HFFc6 (cell line): Measurements from ENCODE around the gene HAL. TPM values are rescaled to one million over a fixed set of nuclear protein-coding genes. Genes with fewer than 3 reads are reported as not detected.

Source experiments
- DNase-seq: peaks from one replicate; pipeline ENCODE4 v3.0.0-alpha.2; 2018
- H3K27ac Mint-ChIP-seq: 2 replicates; pipeline ENCODE4 v1.8.0; 2020; ENCODE audit warnings: mild to moderate bottlenecking, mixed read lengths
- H3K27me3 Mint-ChIP-seq: 2 replicates; pipeline ENCODE4 v1.8.0; 2021; ENCODE audit warnings: mild to moderate bottlenecking, moderate library complexity, mixed read lengths; ENCODE audit not compliant: insufficient read depth
- H3K36me3 Mint-ChIP-seq: 2 replicates; pipeline ENCODE4 v1.8.0; 2021; ENCODE audit warnings: low read depth, mixed read lengths
- H3K4me1 Mint-ChIP-seq: 2 replicates; pipeline ENCODE4 v1.8.0; 2020; ENCODE audit warnings: low read depth, mixed read lengths
- H3K4me3 Mint-ChIP-seq: 2 replicates; pipeline ENCODE4 v1.8.0; 2020; ENCODE audit warnings: mild to moderate bottlenecking, moderate library complexity, mixed read lengths
- H3K9me3 Mint-ChIP-seq: 2 replicates; pipeline ENCODE4 v1.8.0; 2020; ENCODE audit warnings: mild to moderate bottlenecking, mixed read lengths
- CTCF ChIP-seq: fragments of 200-600 bp; sonication (generic); IDR thresholded peaks from 2 replicates; pipeline ENCODE4 v1.5.0; 2021; ENCODE audit warnings: antibody characterized with exemption, mild to moderate bottlenecking
- total RNA-seq, 6 experiments: library from RNA; stranded (reverse); fragmentation: NEBNext Ultra II Directional; extraction: Animal tissue kit (Norgen Biotek cat#: 25700); gene quantifications; 2 replicates in 1 of 6; 3 replicates in 5 of 6; pipeline ENCODE4 v1.2.3, GENCODE V29; 2021

HAL gene
- total RNA-seq, 6 experiments from 2014 or later: not detected

GRCh38 chr12:95995238-95996031 lies 709 bp downstream of the HAL start:
- no peak for DNase-seq
- no peak overlapping the region for H3K4me3 Mint-ChIP-seq
- peaks cover 14% of the 10 kb centered on the region for H3K4me1 Mint-ChIP-seq
- H3K27me3 Mint-ChIP-seq: peaks cover 15% of the 10 kb centered on the region
- H3K9me3 Mint-ChIP-seq: no peaks in the 10 kb centered on the region
- no peak for TF ChIP-seq CTCF
- H3K36me3 Mint-ChIP-seq: no peaks in the 10 kb centered on the region
- H3K27ac Mint-ChIP-seq: no peak overlapping the region

DNA sequence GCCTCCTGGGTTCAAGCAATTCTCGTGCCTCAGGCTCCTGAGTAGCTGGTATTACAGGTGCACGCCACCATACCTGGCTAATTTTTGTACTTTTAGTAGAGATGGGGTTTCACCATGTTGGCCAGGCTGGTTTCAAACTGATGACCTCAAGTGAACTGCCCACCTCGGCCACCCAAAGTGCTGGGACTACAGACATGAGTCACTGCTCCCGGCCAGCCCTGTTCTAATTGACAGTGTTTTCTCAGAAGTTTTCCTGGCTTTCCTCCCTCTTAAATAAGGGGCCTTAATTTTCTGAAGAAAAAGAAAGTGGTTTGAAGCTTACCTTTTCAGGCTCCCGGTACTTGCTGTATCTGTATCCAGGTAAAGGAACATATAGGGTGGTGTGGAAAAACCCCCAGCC lies 1.7 kb downstream of the HAL start:
- H3K9me3 Mint-ChIP-seq: no peaks in the 10 kb centered on the region
- no peak for DNase-seq
- no peak for TF ChIP-seq CTCF
- H3K27me3 Mint-ChIP-seq: peaks cover 15% of the 10 kb centered on the region
- H3K27ac Mint-ChIP-seq: no peak overlapping the region
- H3K4me1 Mint-ChIP-seq: peaks cover 14% of the 10 kb centered on the region
- H3K4me3 Mint-ChIP-seq: no peak overlapping the region
- H3K36me3 Mint-ChIP-seq: no peaks in the 10 kb centered on the region

DNA sequence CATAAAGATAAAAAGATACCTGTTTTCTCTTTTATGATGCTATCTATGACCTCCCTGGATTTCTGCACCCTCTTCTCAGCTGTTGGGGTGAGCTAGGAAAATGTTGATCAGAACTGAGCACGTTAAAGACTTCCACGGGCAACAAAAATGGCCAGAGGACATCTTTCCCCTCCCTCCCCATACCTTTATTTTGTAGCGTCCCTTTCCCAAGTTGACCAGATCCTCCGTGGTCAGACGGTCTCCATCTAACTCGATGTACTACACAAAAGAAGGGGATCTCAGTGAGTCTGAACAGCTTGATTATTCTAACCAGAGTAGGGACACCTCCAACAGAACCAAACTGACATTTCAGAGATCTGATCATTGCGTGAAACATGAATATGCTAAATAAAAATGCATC lies 2.2 kb downstream of the HAL start:
- Mint-ChIP-seq H3K4me3 (no peak overlapping the region), H3K36me3 (no peaks in the 10 kb centered on the region), H3K9me3 (no peaks in the 10 kb centered on the region), H3K27ac (no peak overlapping the region), H3K27me3 (peaks cover 15% of the 10 kb centered on the region), H3K4me1 (peaks cover 14% of the 10 kb centered on the region)
- TF ChIP-seq CTCF: no peak
- DNase-seq: no peak

GRCh38 chr12:95990136-95990535 lies 6.0 kb downstream of the HAL start:
- Mint-ChIP-seq H3K27ac (no peak overlapping the region), H3K27me3 (peaks cover 29% of the 10 kb centered on the region), H3K36me3 (no peaks in the 10 kb centered on the region), H3K4me1 (peaks cover 12% of the 10 kb centered on the region), H3K9me3 (no peaks in the 10 kb centered on the region), H3K4me3 (no peak overlapping the region)
- no peak for DNase-seq
- TF ChIP-seq CTCF: no peak

- Mint-ChIP-seq H3K9me3 (no peaks in the 10 kb centered on the region), H3K36me3 (no peaks in the 10 kb centered on the region), H3K27ac (no peak overlapping the region), H3K4me3 (no peak overlapping the region), H3K27me3 (peaks cover 30% of the 10 kb centered on the region), H3K4me1 (peaks cover 7% of the 10 kb centered on the region)
- no peak for TF ChIP-seq CTCF
- DNase-seq: no peak
Measured at GRCh38 chr12:95989504-95990123, 6.5 kb downstream of the HAL start.
